Neural progenitor cell (in vitro differentiated cells): ENCODE results near the gene DYNLT1. TPM values are rescaled to one million over a fixed set of nuclear protein-coding genes. Genes with fewer than 3 reads are reported as not detected.

Experiments
- DNase-seq: peaks from one replicate; pipeline ENCODE4 v3.0.0-alpha.2; 2016; ENCODE audit warnings: low spot score
- H2AFZ ChIP-seq: fragments of 200-600 bp; sonication (generic); replicated peaks from 2 replicates; pipeline ENCODE4 v1.6.1; 2016; ENCODE audit warnings: antibody characterized with exemption
- H3F3A ChIP-seq: fragments of 200-600 bp; sonication (generic); 2 replicates; pipeline ENCODE4 v1.6.1; 2016; ENCODE audit warnings: antibody characterized with exemption, low read depth
- H3K27ac ChIP-seq: fragments of 200-600 bp; sonication (generic); 2 replicates; pipeline ENCODE4 v1.5.1; 2016; ENCODE audit warnings: mild to moderate bottlenecking
- H3K27me3 ChIP-seq: fragments of 200-600 bp; sonication (generic); 2 replicates; pipeline ENCODE4 v1.6.1; 2016; ENCODE audit warnings: mild to moderate bottlenecking, moderate library complexity
- H3K36me3 ChIP-seq: fragments of 200-600 bp; sonication (generic); 2 replicates; pipeline ENCODE4 v1.5.1; 2016
- H3K4me1 ChIP-seq: fragments of 200-600 bp; sonication (generic); 2 replicates; pipeline ENCODE4 v1.6.1; 2016; ENCODE audit warnings: mixed run types
- H3K4me2 ChIP-seq: fragments of 200-600 bp; sonication (generic); 2 replicates; pipeline ENCODE4 v1.6.1; 2016
- H3K4me3 ChIP-seq: fragments of 200-600 bp; sonication (generic); 2 replicates; pipeline ENCODE4 v1.5.1; 2016
- H3K79me2 ChIP-seq: fragments of 200-600 bp; sonication (generic); 2 replicates; pipeline ENCODE4 v1.6.1; 2016; ENCODE audit warnings: low read depth
- H3K9ac ChIP-seq: fragments of 200-600 bp; sonication (generic); 2 replicates; pipeline ENCODE4 v1.6.1; 2016
- H3K9me3 ChIP-seq: fragments of 200-600 bp; sonication (generic); 2 replicates; pipeline ENCODE4 v1.5.1; 2016; ENCODE audit warnings: low read depth
- H4K20me1 ChIP-seq: fragments of 200-600 bp; sonication (generic); 2 replicates; pipeline ENCODE4 v1.6.1; 2016; ENCODE audit warnings: low read depth
- H3K27ac Mint-ChIP-seq: 3 replicates; pipeline ENCODE4 v1.8.0; 2021; ENCODE audit warnings: mixed read lengths
- H3K27me3 Mint-ChIP-seq: 2 replicates; pipeline ENCODE4 v1.8.0; 2022; ENCODE audit warnings: low read depth, mild to moderate bottlenecking, inconsistent platforms, moderate library complexity, mixed read lengths; ENCODE audit not compliant: insufficient read depth
- H3K36me3 Mint-ChIP-seq: 3 replicates; pipeline ENCODE4 v1.8.0; 2021; ENCODE audit warnings: mixed read lengths
- H3K4me1 Mint-ChIP-seq: 3 replicates; pipeline ENCODE4 v1.8.0; 2021; ENCODE audit warnings: mixed read lengths
- H3K4me3 Mint-ChIP-seq: 3 replicates; pipeline ENCODE4 v1.8.0; 2021; ENCODE audit warnings: mild to moderate bottlenecking, moderate library complexity, mixed read lengths
- H3K9me3 Mint-ChIP-seq: 3 replicates; pipeline ENCODE4 v1.8.0; 2020; ENCODE audit warnings: mixed read lengths
- EZH2 ChIP-seq: fragments of 200-600 bp; sonication (generic); IDR thresholded peaks from 2 replicates; pipeline ENCODE4 v1.6.1; 2017; ENCODE audit warnings: antibody characterized with exemption, mild to moderate bottlenecking, moderate library complexity
- EZH2phosphoT487 ChIP-seq: fragments of 200-600 bp; sonication (generic); IDR thresholded peaks from 2 replicates; pipeline ENCODE4 v1.6.1; 2017; ENCODE audit warnings: antibody characterized with exemption
- total RNA-seq: library from RNA; depleted of rRNA; stranded (reverse); fragments of >200 nt; gene quantifications from 2 replicates; pipeline ENCODE4 v1.2.3, GENCODE V29; 2015; ENCODE audit warnings: low replicate concordance
- TF ChIP-seq, protein P1 (sequence below): fragments of 200-600 bp; sonication (generic); IDR thresholded peaks from 2 replicates; pipeline ENCODE4 v1.5.1; 2017; ENCODE audit warnings: antibody characterized with exemption, mild to moderate bottlenecking

The DYNLT1 gene
- total RNA-seq, result 71.1 and 82.8 TPM in 2 replicates

DNA sequence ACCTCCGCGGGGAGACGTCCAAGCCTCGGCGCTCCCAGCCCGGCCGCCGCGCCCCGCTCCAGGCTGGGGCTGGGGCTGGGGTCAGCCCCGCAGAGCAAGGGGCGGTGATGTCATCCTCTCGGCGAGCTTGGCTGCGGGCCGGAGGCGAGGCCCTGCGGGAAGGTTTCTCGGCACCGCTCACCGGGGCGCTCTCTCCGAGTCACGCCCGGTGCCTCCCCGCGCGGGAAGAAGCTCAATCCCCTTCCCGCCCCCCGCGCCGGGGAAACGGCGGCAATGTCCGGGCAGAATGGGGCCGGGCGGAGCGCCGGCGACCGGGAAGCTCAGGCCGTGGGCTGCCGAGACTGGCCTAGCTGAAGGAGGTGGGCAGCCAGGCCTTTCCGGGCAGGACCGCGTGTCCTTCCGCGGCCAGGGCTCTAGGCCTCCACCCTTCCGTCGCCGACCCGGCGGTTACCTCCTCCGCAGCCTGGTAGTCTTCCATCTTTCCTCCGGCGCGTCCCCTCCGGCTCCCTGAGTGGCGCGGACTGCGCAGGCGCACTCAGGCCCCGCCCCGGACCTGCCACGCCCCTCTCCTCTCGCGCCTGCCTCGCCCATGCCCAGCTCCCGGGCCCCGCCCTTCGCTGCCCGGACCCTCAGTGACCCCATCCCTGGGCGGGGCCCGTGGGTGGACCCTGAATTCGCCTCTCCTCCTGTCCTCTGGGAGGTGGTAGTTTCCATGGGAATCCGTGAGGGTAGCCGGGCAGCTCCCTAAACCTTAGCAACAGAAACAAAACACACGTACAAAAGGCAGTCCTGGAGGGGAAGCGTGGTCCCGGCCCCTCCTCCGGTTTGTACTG lies at the start of gene DYNLT1:
TSS of gene DYNLT1 (minus strand) at position 513 of the 833 bp plus-strand sequence. CDS start at position 478, 35 bp downstream.
- Histone ChIP-seq H3K27ac (peak within 1 kb of the TSS; percentile 55), H3K27me3 (peaks cover 15% of the 10 kb centered on the region), H3K4me2 (peak within 1 kb of the TSS; percentile 92), H4K20me1 (peaks cover 46% of the 10 kb centered on the region), H3K36me3 (no peaks in the 10 kb centered on the region), H3K4me1 (peaks cover 17% of the 10 kb centered on the region), H3K4me3 (peak within 1 kb of the TSS; percentile 97), H3K79me2 (peaks cover 46% of the 10 kb centered on the region), H2AFZ (peak within 1 kb of the TSS; percentile 90), H3F3A (no peaks in the 10 kb centered on the region), H3K9me3 (no peaks in the 10 kb centered on the region), H3K9ac (peak within 1 kb of the TSS; percentile 78)
- Mint-ChIP-seq H3K27ac (peak within 1 kb of the TSS; percentile 86), H3K27me3 (peaks cover 4% of the 10 kb centered on the region), H3K36me3 (peaks cover 24% of the 10 kb centered on the region), H3K9me3 (no peaks in the 10 kb centered on the region), H3K4me1 (peaks cover 46% of the 10 kb centered on the region), H3K4me3 (peak within 1 kb of the TSS; percentile 99)
- peak; percentile 97 for DNase-seq
- TF ChIP-seq, protein P1, sequence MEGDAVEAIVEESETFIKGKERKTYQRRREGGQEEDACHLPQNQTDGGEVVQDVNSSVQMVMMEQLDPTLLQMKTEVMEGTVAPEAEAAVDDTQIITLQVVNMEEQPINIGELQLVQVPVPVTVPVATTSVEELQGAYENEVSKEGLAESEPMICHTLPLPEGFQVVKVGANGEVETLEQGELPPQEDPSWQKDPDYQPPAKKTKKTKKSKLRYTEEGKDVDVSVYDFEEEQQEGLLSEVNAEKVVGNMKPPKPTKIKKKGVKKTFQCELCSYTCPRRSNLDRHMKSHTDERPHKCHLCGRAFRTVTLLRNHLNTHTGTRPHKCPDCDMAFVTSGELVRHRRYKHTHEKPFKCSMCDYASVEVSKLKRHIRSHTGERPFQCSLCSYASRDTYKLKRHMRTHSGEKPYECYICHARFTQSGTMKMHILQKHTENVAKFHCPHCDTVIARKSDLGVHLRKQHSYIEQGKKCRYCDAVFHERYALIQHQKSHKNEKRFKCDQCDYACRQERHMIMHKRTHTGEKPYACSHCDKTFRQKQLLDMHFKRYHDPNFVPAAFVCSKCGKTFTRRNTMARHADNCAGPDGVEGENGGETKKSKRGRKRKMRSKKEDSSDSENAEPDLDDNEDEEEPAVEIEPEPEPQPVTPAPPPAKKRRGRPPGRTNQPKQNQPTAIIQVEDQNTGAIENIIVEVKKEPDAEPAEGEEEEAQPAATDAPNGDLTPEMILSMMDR, result no peak
- TF ChIP-seq EZH2 (no peak), EZH2phosphoT487 (no peak)

DNA sequence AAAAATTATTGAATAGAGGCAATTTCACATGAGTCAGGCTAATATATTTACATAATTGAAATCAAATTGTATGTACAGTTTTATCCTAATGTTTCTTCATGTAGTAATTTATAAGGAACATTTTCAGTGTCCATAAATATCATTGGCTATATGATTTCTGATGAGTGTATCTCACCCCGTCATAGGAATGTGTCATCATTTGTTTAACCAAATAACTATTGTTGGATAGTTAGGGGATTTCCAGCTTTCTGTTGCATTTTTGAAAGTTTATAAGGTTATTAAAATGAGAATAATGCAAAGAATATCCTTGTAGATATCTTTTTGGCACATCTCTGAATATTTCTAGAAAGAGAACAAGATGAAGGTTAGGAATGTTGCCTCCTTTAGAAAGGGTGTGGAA lies 44.3 kb upstream of the DYNLT1 start:
- H3K4me2 ChIP-seq, result no peak overlapping the region
- H3K79me2 ChIP-seq, result no peaks in the 10 kb centered on the region
- H3F3A ChIP-seq, result no peaks in the 10 kb centered on the region
- no peak for DNase-seq
- no peaks in the 10 kb centered on the region for H3K27me3 ChIP-seq
- H3K27ac Mint-ChIP-seq, result no peak overlapping the region
- no peak overlapping the region for H3K27ac ChIP-seq
- H3K36me3 ChIP-seq, result no peaks in the 10 kb centered on the region
- no peaks in the 10 kb centered on the region for H3K4me1 ChIP-seq
- H3K27me3 Mint-ChIP-seq, result peaks cover 8% of the 10 kb centered on the region
- H3K9ac ChIP-seq, result no peak overlapping the region
- TF ChIP-seq EZH2phosphoT487 (no peak), EZH2 (no peak)
- TF ChIP-seq, protein P1, result no peak
- H4K20me1 ChIP-seq, result no peaks in the 10 kb centered on the region
- H3K4me1 Mint-ChIP-seq, result no peaks in the 10 kb centered on the region
- no peak overlapping the region for H2AFZ ChIP-seq
- H3K4me3 ChIP-seq, result no peak overlapping the region
- H3K9me3 ChIP-seq, result no peaks in the 10 kb centered on the region
- no peaks in the 10 kb centered on the region for H3K36me3 Mint-ChIP-seq
- H3K4me3 Mint-ChIP-seq, result no peak overlapping the region
- H3K9me3 Mint-ChIP-seq, result no peaks in the 10 kb centered on the region

DNA sequence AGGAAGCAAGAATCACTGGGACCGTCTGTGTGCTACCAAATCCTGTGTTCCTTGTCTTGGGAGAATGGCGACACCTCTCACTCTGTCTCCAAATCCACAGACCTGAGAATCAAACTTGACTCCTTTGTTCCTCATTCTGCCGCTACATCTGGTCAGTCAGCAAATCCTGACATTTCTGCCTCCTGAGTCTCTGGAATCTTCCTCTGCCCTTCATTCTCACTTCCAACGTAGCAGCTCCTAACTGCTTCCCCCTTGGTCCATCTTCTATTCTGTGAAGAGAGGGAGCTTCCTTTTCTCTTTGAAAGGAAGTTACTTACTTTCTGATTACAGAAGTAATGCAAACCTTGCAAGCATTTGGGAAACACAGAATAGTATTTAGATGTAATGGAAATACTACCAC lies 43.0 kb upstream of the DYNLT1 start:
- peaks cover 8% of the 10 kb centered on the region for H3K27me3 Mint-ChIP-seq
- no peaks in the 10 kb centered on the region for H3K79me2 ChIP-seq
- H3K4me3 Mint-ChIP-seq, result no peak overlapping the region

More for the DNA sequence above, 43.0 kb upstream of the DYNLT1 start:
- DNase-seq, result no peak
- H3K4me3 ChIP-seq, result no peak overlapping the region
- Mint-ChIP-seq H3K4me1 (no peaks in the 10 kb centered on the region), H3K9me3 (no peaks in the 10 kb centered on the region), H3K27ac (no peak overlapping the region), H3K36me3 (no peaks in the 10 kb centered on the region)
- H3F3A ChIP-seq, result no peaks in the 10 kb centered on the region
- H3K36me3 ChIP-seq, result no peaks in the 10 kb centered on the region
- H3K9ac ChIP-seq, result no peak overlapping the region
- H3K4me1 ChIP-seq, result no peaks in the 10 kb centered on the region
- H3K27ac ChIP-seq, result no peak overlapping the region
- TF ChIP-seq, protein P1, result no peak
- TF ChIP-seq EZH2phosphoT487 (no peak), EZH2 (no peak)
- H4K20me1 ChIP-seq, result no peaks in the 10 kb centered on the region
- no peak overlapping the region for H2AFZ ChIP-seq
- H3K4me2 ChIP-seq, result no peak overlapping the region
- no peaks in the 10 kb centered on the region for H3K27me3 ChIP-seq
- H3K9me3 ChIP-seq, result no peaks in the 10 kb centered on the region
